HL-60/S4 treated with retinoic acid at 250 ng/mL for 4 days and 3 days (cell line): ENCODE data around the gene NOTO.

ENCODE experiments used
- in situ Hi-C: fragments of 300-500 bp; cut with MboI; formaldehyde crosslinking; loops from 2 replicates; pipeline ENCODE4 v1.7.0; 2022; ENCODE audit warnings: low sequenced_read_pairs

Gene NOTO

DNA sequence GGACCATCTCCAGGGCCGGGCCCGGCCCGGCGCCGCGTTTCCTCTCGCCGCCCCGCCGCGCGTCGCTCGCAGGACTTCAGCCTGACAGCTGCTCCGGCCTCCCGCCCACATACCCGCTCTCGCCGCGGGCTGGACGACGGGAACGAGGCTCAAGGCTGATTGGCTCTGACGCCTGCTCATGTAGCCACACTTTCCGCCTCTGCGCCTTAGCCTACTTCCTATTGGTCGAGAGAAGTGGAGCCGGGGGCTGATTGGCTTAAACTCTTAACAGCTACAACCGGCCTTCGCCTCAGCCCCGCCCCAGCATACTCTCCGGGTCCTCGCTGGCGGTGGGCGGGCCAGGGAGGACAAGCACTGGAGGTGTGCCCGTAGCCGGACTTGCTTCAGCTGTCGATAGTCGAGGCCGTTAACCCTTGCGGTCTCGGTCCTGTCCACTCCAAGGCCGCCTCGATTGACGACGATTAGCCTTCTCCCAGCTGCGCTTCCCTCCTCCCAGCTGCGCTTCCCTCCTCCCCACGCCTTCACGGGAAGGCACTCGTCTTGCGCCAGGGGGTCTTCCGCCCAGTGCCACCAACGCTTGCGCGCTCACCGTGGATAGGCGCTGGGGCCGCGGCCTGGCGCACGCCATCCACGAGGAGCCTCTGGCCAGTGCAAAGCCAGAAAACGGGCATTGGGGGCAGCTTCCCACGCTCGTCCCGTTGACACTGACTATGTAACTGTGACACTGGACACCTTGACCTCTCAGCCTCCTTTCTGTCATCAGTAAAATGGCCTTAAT, 31.0 kb downstream of the NOTO start, which contains the start of gene PRADC1:
TSS of gene PRADC1 (minus strand) at position 86 of the 778 bp plus-strand sequence. CDS start at position 7, 79 bp downstream.
- in situ Hi-C loops = no loop called here

DNA sequence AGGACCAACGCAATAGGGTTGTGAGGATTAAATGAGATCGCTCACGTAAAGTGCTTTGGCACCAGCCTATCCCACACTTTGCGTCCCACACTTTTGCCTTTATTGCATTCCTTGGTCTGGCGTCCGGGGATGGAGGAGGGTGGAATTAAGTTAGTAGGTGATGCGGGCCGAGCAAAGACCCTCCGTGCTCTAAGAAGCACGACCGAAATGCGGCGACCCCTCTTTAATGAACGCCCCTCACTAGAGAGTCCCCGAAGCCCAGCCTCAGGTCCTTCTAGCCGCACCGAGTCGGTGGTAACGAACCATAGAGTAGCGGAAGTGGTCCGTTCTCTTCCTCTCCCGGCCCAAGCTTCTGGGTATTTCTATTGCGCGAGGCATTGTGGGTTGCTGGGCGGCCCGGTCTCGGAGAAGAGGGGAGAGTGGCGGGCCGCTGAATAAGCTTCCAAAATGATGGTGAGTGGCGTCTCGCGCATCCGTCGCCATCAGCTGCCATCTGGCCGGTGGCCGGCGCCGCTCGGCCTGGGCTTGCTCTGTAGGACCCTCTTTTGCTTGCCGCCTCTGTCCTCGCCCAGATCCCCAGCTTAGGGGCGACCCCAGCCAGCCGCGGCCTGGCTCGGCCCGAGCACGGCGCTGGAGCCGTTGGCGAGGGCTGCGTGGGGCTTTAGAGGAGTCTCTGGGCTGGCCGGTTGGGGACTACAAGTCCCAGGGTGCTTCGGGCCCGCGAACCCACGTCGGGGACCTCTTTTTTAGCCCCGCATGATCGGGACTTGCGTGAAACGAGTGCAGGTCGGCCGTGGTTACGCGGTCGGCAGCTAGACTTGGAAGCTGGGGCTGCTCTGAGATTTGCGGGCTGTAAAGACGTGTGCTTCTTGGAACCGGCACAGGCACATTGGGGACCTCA, 31.8 kb downstream of the NOTO start, which contains the start of gene CCT7:
TSS of gene CCT7 (plus strand) at position 377 of the 901 bp plus-strand sequence. CDS start at position 448, 71 bp downstream.
- in situ Hi-C loops = no loop called here

DNA sequence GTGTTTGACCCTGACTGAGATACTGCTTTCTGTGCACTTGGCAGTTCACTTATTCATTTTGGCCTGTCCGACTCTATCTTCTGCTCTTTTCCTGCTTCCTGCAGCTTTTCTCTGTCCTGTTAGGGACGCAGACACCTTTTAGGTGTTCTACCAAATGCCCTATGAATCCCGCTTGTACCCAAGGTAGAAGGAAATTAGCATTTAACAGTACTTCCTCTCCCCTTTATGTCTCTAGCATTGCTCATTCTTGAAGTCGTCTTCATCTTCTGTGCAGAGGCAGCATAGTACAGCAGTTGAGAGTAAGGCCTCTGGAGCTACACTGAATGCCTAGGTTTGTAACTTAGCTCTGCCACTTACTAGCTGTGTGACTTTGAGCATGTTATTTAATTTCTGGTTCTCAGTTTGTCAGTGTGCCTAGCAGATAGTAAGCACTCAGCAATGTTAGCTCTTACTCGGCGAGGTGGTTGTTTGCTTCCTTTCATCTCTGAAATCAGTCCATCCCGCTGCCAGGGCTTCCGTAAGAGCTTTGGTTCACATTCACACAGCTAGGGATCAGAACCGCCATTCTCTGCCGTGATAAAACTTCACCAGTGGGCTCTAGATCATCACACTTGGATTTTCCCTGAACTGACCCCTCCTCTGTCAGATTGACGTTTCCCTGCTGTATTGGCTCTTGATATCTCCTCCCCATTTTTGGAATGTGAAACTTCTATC, 33.1 kb downstream of the NOTO start:
- in situ Hi-C loops = no loop called here

DNA sequence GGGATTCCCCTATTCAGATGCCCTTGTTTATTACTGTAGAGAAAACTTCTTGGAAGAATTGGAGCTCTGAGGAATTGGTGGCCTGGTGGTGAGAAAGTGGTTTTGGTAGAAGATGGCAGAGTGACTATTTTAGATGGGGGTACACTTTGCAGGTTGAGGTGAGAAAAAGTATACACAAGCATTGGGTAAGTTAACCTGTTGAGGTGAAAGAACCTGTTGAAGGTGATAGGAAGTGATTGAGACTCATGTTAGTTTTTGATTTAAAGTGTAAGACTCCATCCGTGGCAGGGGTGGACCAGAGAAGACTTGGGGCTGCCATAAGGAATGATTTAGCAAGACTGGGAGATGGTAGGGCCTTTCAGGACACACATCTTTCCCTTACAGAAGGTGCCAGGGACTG, 34.8 kb downstream of the NOTO start:
- in situ Hi-C loops = no loop called here

DNA sequence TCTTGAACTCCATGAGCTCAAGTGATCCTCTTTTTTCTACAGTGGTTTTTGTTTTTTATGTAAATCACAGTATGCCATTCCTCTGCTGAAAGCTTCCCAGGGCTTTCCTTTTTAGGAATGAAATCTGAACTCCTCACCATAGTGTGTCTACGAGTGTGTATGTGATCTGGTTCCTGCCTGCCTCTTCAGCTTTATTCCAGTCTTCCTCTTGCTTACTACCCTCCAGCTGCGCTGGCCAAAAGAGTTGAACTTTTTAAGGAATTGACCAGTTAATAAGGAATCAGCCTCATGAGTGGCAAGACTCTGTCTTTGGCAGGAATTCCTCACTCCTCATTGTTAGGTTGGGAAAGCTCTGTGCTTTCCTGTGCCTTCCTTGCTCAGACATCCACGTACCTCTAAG, 35.8 kb downstream of the NOTO start:
- in situ Hi-C loops = no loop called here

DNA sequence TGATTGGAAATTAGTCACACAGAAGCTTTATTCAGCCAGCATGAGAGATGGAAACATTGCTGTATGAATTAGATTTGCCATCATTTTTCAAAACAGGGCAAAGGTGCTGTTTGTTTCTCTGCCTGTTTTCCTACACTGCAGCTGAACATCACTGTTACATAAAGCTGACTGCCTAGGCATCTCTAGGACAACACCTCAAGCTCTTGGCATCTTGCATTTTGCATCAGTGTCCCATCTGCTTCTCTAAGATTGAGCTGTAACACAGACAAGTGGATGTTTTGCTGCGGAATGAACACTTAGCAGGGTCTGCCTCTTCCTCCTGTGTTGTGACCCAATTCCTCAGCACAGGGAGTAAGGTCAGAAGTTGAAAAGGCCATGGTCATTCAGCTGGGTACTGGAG, 36.6 kb downstream of the NOTO start:
- in situ Hi-C loops = no loop called here

DNA sequence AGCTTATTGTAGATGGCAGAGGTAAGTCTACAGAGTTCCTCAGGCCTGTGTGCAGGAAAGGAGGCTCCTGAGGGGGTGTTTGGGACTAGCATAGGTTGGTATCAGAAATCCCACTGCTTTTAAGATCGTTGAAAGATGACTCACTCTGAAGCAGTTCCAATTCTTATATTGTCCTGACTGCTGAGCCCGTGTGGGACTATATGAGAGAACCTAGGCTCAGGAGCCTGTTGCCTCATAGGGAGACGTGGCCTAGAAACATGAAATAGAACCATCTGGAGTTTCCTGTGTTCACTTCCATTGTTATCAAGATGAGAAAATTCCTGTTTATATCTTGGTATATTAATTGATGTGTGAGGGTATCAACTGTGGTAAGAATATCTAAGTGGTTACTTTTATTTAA, 37.4 kb downstream of the NOTO start:
- in situ Hi-C loops = no loop called here

DNA sequence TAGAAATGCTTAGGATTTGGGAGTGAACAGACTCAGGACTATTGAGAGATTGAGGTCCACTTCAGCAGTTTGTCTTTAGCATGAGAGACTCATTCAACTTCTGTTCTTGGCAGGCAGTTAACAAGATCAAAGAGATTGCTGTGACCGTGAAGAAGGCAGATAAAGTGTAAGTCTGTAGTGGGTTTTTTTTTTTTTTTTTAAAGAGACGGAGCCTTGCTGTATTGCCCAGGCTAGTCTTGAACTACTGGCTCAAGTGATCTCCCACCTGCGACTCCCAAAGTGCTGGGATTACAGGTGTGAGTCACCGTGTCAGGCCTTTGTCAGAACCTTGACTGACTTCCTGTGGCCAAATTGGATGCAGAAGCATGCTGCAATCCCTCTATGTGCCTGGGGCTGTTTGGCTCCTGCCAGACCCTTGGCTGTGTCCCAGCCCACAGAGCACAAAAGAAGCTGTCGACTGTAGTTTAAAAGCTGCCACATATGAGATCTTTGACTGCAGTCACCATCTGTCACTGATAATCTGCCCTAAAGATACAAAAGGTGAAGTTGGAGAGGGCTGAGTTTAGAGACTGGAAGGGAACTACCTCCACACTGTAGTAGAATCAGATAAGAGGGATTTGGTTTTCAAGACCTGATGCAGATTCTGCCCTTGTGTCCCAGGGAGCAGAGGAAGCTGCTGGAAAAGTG, 41.7 kb downstream of the NOTO start:
- in situ Hi-C loops = no loop called here

DNA sequence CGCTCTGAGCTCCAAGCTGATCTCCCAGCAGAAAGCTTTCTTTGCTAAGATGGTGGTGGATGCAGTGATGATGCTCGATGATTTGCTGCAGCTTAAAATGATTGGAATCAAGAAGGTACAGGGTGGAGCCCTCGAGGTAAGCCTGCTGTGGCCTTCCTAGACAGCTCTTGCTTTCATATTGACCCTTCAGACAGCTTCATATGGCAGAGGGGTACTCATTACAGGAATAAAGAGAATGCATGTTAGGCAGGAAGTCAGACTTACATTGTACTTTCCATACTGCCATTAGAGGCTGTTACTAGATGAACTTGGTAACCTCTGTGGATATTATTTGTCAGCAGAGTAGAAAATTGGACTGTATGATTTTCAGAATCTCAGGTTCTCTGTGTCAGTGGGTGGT, 42.2 kb downstream of the NOTO start:
- in situ Hi-C loops = no loop called here

DNA sequence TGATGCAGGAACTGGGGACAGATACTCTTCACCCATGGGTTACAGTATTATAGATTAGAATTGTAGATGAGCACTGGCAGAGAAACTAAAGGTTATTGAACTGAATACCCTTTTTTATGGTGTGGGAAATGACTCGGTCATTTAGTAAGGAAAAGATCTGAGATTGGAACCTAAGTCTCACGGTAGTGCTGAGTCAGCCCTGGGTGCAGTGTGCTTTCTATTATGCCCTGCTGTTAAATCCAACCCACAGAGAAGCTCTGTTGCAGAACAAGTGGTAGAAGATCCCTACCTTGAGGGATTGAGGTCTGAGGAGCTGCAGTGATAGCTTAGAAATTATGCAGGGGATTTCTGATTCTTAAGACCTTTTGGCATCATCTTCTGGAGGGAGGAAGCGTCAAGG, 44.5 kb downstream of the NOTO start:
- in situ Hi-C loops = no loop called here

DNA sequence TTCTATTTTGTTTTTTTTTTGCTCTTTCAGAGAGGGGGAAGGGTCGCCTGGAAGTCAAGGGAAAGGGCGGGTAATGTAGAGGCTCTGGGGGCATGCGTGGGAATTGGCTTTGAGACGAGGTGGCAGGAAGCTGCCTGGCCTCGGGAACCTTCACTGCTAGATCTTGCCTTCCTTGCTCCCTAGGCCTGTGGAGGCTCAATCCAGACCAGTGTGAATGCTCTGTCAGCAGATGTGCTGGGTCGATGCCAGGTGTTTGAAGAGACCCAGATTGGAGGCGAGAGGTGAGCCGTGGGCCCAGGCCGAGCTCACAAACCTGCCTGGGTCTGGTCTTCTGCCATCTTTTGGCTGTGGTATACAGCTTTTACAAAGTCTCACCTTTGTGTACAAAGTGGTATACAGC, 47.3 kb downstream of the NOTO start:
- in situ Hi-C loops = no loop called here

DNA sequence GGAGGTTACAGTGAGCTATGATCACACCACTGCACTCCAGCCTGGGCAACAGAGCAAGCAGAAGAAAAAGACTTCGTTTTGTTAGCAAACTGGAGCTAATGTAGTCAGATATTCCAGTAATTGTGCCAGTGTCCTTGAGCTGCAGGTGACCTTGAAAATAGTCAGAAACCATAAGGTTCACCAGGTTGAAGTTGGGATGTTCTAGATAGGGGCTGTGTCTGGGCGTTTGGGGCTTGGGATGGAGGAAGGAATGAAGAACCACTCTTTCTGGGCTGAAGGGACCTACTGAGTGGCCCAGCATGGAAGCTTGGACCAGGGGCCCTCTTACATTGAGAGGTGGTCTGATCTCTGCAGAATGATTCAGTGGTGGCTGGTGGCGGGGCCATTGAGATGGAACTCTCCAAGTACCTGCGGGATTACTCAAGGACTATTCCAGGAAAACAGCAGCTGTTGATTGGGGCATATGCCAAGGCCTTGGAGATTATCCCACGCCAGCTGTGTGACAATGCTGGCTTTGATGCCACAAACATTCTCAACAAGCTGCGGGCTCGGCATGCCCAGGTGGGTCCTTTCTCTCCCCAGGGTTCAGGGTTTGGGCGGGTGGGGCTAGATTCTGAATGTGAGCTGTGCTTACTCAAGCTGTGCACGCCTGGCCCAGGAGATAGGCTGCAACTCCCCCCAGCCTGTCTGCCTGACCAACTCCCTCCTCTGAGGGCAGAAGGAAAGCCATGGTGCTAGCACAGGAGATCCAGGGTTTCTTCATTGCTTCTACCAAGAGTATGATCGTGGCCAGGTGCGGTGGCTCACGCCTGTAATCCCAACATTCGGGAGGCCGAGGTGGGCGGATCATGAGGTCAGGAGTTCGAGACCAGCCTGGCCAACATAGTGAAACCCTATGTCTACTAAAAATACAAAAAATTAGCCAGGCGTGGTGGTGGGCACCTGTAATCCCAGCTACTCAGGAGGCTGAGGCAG, 48.8 kb downstream of the NOTO start:
- in situ Hi-C loops = no loop called here

DNA sequence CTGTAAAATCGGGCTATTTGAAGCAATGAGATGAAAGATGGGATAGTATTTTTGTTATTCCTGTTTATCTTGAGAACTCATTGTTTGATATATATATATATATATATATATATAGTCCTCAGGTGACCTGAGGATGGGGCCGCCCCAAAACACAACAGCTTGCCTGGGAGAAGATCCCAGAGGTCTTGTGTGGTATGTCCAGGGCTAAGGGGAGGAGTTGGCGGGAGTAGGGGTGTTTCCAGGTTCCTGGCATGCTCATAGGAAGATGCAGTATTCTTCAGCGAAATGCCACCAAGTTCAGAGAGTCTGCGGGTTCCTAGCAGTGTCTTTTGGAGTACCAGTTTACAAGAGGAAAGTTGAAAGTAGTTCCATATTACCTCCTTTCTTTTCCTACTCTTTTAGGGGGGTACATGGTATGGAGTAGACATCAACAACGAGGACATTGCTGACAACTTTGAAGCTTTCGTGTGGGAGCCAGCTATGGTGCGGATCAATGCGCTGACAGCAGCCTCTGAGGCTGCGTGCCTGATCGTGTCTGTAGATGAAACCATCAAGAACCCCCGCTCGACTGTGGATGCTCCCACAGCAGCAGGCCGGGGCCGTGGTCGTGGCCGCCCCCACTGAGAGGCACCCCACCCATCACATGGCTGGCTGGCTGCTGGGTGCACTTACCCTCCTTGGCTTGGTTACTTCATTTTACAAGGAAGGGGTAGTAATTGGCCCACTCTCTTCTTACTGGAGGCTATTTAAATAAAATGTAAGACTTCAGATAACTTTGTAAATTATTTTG, 50.1 kb downstream of the NOTO start:
- in situ Hi-C loops = no loop called here

DNA sequence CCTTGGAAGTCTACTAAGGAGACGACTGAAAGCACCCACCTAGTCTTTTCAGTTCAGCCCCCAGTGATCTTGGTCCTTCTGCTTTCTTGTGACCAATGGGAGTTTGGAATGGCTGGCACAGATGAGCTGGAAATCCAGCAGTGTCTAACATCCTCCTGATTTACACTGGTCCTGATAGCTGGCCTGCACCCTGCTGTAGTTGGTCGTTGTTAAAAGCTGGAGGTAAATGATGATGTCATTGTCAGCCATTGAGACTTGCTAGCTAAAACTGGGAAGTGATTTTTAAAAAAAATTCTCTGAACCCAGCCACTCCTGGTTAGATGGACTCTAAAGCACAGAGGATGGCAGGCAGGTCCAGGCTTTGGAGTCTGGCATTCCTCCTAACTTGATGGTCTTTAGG, 51.0 kb downstream of the NOTO start:
- in situ Hi-C loops = no loop called here

DNA sequence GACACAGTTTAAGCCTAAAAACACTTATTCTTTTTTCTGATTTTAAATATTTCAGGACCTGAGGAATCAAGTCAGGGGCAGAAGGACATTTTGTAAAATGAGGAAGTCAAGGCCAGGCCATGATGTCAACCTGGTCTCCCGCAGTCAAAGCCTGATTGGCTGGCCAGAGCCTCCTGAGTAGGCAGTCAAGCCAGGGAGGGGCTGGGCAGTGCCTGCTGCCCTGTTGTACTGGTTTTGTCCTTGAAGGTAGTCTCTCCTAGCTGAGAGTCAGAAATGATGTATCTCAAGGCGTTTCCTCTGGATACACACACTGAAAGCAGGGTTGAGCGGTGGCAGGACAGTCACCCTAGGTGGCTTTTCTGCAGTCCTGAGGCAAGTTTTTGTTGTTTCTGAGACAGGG, 51.5 kb downstream of the NOTO start:
- in situ Hi-C loops = no loop called here

DNA sequence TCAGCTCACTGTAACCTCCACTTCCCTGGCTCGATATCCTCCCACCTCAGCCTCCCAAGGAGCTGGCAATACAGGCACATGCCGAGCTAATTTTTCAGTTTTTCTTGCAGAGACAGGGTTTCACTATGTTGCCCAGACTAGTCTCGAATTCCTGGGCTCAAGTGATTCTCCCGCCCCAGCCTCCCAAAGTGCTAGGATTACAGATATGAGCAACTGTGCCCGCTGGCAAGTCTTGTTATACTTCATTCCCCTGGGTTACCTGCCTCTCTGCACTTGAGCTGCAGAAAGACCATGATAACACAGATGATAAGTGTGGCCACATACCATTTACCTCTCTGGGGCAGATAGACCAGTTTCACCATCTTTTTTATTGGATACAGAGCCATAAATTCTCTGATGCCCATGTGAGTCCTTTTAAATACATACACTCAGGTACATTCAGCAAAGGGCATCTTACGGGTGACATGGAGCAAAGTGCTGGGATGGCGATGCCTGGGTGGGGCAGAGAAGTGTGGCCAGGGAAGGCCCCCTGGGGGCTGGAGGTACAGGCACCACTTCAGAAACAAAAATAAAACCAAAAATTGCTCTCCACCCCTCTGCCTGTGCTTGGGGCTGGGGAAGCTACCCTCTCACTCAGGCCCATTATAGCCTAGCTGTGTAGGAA, 52.1 kb downstream of the NOTO start:
- in situ Hi-C loops = no loop called here

DNA sequence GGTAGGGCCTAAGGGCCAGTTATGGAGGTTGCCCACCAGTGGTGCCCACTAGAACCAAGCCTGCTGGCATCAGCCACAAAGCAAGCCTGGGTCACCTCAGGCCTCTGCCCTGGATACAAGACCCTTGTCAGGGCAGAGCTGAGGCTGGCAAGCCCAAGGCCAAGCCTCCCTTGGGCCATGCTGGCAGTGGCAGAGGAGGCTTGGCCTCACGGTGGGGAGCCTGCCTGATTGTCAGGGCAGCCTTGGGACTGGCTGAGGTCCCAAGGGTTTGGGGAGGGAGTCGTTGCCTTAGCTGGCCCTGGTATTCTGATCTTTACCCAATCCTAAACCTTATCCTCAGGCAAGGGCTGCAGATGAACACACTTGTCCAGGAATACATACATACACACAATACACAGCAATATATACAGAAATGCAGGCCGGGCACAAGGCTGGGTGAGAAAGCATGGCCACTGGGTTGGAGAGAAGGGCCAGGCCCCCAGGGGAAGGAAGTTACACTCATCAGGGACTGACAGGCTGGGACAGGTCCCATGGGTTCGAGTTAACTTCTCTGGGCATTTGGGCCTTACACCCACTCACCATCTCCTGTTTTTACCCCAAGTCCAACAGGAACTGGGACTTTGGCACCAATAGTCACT, 52.8 kb downstream of the NOTO start:
- in situ Hi-C loops = no loop called here
